CD4-positive, alpha-beta T cell treated with Interleukin-17A for 1 hour (primary cell): ENCODE results near the gene RHOXF2B.
"Not testable (repeated sequence)": the region's sequence is repeated elsewhere in the genome, so short reads cannot be mapped to it uniquely, and the experiment has no call there.

Experiments used
- DNase-seq: peaks from one replicate; pipeline ENCODE4 v3.0.0-alpha.2; 2020

Gene RHOXF2B

DNA sequence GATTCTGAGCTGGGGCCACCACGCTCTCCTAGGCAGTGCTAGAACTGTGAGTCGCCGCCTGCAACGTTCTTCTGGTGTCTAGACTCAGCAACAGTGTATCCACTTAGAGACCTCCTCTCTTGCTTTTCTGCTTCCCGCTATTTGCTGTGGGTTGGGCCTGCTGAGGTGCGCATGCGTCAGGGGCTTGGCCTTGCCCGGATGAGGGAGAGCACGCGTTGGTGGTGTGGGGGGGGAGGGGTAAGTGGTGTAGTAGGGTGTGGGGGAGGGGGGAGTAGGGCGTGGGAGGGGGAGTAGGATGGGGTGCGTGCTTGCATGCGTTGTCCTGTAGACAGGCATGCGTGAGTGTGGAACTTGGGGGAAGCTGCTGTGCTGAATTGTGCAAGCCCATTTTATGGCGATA is at the start of gene RHOXF2B:
RHOXF2B (minus strand) TSS at position 101 of the 400 bp plus-strand sequence. CDS start 138 bp downstream, outside the sequence.
- DNase-seq, result not testable (repeated sequence)

DNA sequence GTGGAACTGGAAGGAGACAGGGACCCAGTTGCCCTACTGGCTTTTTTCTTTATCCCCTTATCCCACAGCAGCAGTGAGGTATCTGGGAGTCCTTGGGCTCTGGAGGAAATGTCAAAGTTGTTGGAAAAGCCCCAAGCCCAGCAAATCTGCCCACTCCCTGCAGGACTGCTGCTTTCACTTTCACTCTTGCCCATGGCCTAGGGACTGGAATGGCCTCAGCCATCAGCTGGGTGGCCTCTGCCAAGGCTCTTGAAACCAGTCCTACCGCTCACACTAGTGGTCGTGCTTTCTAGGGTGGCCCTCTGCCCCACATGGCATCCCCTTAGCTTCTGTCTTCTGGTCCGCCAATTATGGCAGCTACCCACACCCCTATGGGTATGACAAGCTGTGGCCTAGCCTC is 48.0 kb upstream of the RHOXF2B start:
- no peak for DNase-seq

GRCh38 chrX:120120223-120120622 is 42.7 kb upstream of the RHOXF2B start:
- no peak for DNase-seq

DNA sequence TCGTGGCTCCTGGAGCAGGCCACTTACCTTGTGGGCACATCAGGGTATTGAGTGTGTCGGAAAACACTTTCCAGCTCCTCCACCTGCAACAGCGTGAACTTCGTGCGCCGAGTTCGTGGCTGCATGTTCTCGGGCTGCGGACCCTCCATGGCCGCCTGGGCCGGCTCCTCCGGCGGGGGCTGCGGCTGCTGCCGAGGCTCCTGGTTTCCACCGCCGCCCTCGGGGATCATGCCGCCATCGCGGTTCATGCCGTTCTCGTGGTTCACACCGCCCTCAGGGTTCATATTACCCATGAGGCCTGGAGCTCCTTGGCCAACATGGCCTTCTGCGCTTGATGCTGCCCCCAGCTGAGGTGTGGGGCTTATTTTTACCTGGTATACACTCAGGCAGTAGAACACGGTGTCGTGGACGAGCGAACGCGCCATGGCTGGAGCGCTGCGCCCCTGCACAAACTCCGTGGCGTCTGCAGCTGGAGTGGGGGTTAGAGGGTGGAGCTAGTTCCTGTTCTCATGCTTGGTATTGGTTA is 38.0 kb upstream of the RHOXF2B start, which contains the start of gene RHOXF1:
RHOXF1 (minus strand) TSS at position 476 of the 526 bp plus-strand sequence; CDS start at position 425, 51 bp downstream.
- DNase-seq, result no peak

GRCh38 chrX:120111611-120112010 is 34.1 kb upstream of the RHOXF2B start:
- no peak for DNase-seq

GRCh38 chrX:120109378-120109777 is 31.9 kb upstream of the RHOXF2B start:
- DNase-seq, result no peak

DNA sequence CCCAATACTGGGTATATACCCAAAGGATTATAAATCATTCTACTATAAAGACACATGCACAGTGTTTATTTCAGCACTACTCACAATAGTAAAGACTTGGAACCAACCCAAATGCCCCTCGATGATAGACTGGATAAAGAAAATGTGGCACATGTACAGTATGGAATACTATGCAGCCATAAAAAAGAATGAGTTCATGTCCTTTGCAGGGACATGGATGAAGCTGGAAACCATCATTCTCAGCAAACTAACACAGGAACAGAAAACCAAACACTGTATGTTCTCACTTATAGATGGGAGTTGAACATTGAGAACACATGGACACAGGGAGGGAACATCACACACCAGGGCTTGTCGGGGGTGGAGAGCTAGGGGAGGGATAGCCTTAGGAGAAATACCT is 27.2 kb upstream of the RHOXF2B start:
- DNase-seq, result not testable (repeated sequence)

- DNase-seq, result not testable (repeated sequence)
Measured at GRCh38 chrX:120101057-120101456, 23.6 kb upstream of the RHOXF2B start.

GRCh38 chrX:120090208-120090607 is 12.7 kb upstream of the RHOXF2B start:
- no peak for DNase-seq

DNA sequence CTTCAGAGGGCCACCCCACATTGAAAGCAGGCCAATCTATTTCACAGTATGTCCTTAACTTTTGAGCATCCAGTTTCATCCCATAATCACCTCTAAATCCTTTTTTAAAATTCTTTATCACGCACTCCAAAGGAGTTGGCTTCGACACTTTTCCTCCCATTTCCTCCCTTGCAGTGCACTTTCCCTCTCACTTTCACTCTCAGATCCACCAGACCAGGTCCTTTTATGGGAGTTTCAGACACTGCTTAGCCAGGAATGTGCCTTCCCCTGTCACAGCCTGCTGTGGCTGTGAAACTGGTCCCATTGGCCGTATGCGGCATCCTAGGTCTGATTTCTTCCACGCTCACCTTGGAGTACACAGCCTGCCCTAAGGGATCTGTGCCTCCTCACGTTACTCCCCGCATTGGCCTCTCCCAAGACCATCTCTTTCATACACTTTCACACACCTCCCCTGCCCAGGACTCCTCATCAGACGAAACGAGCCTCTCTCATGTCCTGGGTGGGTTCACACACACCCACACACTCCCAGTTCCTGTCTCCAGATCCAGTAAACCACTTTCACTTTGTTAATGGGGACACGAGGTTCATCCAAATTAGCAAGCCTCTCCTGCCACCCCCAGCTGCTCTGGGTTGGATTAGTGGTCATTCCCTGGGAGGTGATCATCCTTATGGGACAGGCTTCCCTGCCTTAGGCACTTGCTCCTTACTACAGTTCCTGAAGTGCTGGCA is 10.0 kb upstream of the RHOXF2B start:
- DNase-seq, result no peak

GRCh38 chrX:120085553-120086185 is 8.2 kb upstream of the RHOXF2B start:
- DNase-seq, result not testable (repeated sequence)

DNA sequence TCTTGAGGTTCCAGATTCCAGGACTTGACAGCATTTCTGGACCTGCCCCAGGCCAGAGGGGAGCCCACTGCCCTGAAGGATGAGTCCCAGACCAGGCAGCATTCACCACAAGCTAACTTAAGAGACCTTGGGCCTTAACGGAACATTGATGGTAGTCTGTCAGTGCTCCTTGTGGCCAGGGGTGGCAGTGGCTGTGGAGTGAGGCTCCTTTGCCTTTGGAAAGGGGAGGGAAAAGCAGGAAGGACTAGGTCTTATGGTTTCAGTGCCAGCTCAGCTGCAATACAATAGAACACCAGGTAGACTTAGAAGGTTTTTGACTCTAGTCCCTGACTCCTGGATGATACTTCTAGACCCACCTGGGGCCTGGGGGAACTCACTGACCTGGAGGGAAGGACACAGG is 11.3 kb downstream of the RHOXF2B start:
- DNase-seq, result not testable (repeated sequence)

DNA sequence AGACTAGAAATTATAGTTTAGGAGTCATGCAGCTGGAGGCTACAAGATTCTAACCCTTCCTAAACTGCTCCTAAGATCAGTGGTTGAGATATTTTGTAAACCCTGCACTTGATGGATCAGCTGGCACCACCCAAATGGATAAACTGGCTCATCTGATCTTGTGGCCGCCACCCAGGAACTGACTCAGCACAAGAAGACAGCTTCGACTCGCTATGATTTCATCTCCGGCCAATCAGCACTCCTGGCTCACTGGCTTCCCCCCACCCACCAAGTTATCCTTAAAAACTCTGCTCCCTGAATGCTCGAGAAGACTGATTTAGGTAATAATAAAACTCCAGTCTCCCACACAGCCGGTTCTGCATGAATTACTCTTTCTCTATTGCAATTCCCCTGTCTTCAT is 34.8 kb downstream of the RHOXF2B start:
- DNase-seq, result not testable (repeated sequence)

GRCh38 chrX:120042247-120042646 is 35.2 kb downstream of the RHOXF2B start:
- not testable (repeated sequence) for DNase-seq

DNA sequence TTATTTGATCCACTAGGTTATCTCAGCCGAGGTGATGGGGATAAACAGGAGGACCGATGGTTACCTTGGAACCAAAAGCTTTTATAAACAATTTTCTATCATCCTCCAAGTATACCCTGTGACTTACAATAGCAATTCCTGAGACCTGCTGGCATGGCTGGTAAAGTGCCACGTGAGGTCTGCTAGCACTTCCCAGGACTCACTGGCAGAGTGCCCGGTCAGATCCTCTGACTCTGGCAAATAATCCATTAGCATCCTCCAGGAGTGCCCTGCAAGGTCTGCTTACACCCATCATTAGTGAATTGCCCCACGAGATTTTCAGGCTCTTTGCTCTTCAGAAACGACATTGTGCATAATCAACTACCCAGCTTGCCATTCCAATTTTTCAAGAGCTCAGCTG is 37.3 kb downstream of the RHOXF2B start:
- not testable (repeated sequence) for DNase-seq

- DNase-seq, result not testable (repeated sequence)
Measured at GRCh38 chrX:120039087-120039733, 38.3 kb downstream of the RHOXF2B start.

GRCh38 chrX:120036704-120037103 is 40.8 kb downstream of the RHOXF2B start:
- no peak for DNase-seq

GRCh38 chrX:120035522-120036309 is 41.8 kb downstream of the RHOXF2B start:
- not testable (repeated sequence) for DNase-seq

DNA sequence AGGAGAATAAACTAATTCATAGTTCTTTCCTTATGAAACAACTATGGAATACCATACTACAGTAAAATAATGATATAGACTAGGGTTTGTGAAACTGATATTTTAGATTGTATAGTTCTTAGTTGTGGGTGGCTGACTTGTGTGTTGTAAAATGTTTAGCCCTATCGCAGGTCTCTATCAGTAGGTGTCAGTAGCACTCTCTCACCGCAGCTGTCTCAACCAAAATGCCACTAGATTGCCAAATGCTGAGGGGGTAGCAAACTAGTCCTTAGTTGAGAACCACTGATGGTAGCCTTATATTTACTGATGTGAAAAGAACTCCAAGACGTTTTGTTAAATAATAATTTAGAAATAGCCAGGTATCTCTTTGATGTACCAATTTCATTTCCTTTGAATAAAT is 48.1 kb downstream of the RHOXF2B start:
- no peak for DNase-seq

DNA sequence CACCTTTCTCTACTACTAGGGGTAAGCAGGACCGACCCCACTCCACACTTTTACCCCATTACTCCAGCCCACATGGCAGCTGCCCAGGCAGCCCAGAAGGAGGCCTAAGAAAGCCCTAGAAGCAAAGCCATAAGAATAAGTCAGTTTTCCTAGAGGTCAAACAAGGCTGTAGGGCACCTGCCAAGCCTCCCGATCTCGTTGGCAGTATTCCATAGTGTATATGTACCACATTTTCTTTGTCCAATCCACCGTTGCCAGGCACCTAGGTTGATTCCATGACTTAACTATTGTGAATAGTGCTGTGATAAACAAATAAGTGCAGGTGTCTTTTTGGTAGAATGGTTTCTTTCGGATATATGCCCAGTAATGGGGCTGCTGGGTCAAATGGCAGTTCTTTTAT is 54.2 kb downstream of the RHOXF2B start:
- no peak for DNase-seq

GRCh38 chrX:120022763-120023162 is 54.7 kb downstream of the RHOXF2B start:
- DNase-seq, result no peak
